NCI-H1092 (cell line): ENCODE measurements around the gene GALT.
A peak's percentile ranks its signal among the peaks of the same experiment; 100 is the strongest.

ENCODE experiments used
- DNase-seq: peaks from one replicate; lab custom pipeline; 2025; lab: John Stamatoyannopoulos, UW

The GALT gene

GRCh38 chr9:34651876-34652601, 5.6 kb downstream of the GALT start, which contains the start of gene IL11RA:
TSS of gene IL11RA (plus strand) at chr9:34652185. CDS start at chr9:34655218, 3,033 bp downstream.
- DNase-seq, result no peak

- DNase-seq, result no peak
These were observed 6.1 kb downstream of the GALT start for GRCh38 chr9:34652602-34653000.

- no peak for DNase-seq
These were observed 6.9 kb downstream of the GALT start for GRCh38 chr9:34653151-34654072.

- DNase-seq, result peak; percentile 92
These were observed 8.0 kb downstream of the GALT start for GRCh38 chr9:34654323-34655051.

GRCh38 chr9:34655394-34655793, 8.9 kb downstream of the GALT start:
- no peak for DNase-seq

- DNase-seq, result no peak
These were observed 10.5 kb downstream of the GALT start for GRCh38 chr9:34656992-34657391.

GRCh38 chr9:34658461-34658860, 12.0 kb downstream of the GALT start:
- no peak for DNase-seq

GRCh38 chr9:34659592-34660253, 13.2 kb downstream of the GALT start:
- no peak for DNase-seq

GRCh38 chr9:34662526-34663302, 16.2 kb downstream of the GALT start, which contains the start of gene CCL27:
TSS of gene CCL27 (minus strand) at chr9:34662657. CDS start at chr9:34662633, 24 bp downstream.
- no peak for DNase-seq

GRCh38 chr9:34663303-34663605, 16.8 kb downstream of the GALT start:
- DNase-seq, result no peak

GRCh38 chr9:34664281-34665066, 18.0 kb downstream of the GALT start:
- peak; percentile 13 for DNase-seq

GRCh38 chr9:34665067-34665380, 18.5 kb downstream of the GALT start:
- no peak for DNase-seq

- DNase-seq, result peak; percentile 98
These were observed 19.1 kb downstream of the GALT start for GRCh38 chr9:34665381-34666250.

GRCh38 chr9:34669809-34670562, 23.5 kb downstream of the GALT start:
- DNase-seq, result no peak

- DNase-seq, result no peak
These were observed 24.8 kb downstream of the GALT start for GRCh38 chr9:34671307-34671706.

GRCh38 chr9:34674440-34674839, 28.0 kb downstream of the GALT start:
- no peak for DNase-seq

GRCh38 chr9:34675048-34675714, 28.7 kb downstream of the GALT start:
- peak; percentile 89 for DNase-seq

GRCh38 chr9:34675869-34676268, 29.4 kb downstream of the GALT start:
- DNase-seq, result no peak
